HL-60/S4 treated with retinoic acid at 250 ng/mL for 4 days and 3 days (cell line): ENCODE measurements around the gene PPT2.

ENCODE experiments used
- in situ Hi-C: fragments of 300-500 bp; cut with MboI; formaldehyde crosslinking; loops from 2 replicates; pipeline ENCODE4 v1.7.0; 2022; ENCODE audit warnings: low sequenced_read_pairs

PPT2 gene

GRCh38 chr6:32151181-32151862 is 2.6 kb upstream of the PPT2 start:
- in situ Hi-C loops = no loop called here

GRCh38 chr6:32151863-32152768 is 1.8 kb upstream of the PPT2 start, which contains the start of gene PRRT1:
TSS of gene PRRT1 (minus strand) at chr6:32151939. CDS start at chr6:32151827, 112 bp downstream.
- in situ Hi-C loops = no loop called here

GRCh38 chr6:32152769-32153563 is 975 bp upstream of the PPT2 start:
- in situ Hi-C loops = no loop called here

GRCh38 chr6:32154514-32155161 is 697 bp downstream of the PPT2 start:
- in situ Hi-C loops = no loop called here

GRCh38 chr6:32156891-32157290 is 3.0 kb downstream of the PPT2 start:
- in situ Hi-C loops = no loop called here

GRCh38 chr6:32158052-32158451 is 4.1 kb downstream of the PPT2 start:
- in situ Hi-C loops = no loop called here

- in situ Hi-C loops = no loop called here
Measured at GRCh38 chr6:32163559-32164258, 9.8 kb downstream of the PPT2 start.

GRCh38 chr6:32164295-32164694 is 10.4 kb downstream of the PPT2 start, which contains the start of gene EGFL8:
TSS of gene EGFL8 (plus strand) at chr6:32164595. CDS start at chr6:32166166, 1,571 bp downstream.
- in situ Hi-C loops = no loop called here

GRCh38 chr6:32166411-32167061 is 12.6 kb downstream of the PPT2 start:
- in situ Hi-C loops = no loop called here

- in situ Hi-C loops = no loop called here
Measured at GRCh38 chr6:32167154-32167760, 13.3 kb downstream of the PPT2 start.

GRCh38 chr6:32167761-32168262 is 13.9 kb downstream of the PPT2 start:
- in situ Hi-C loops = no loop called here

GRCh38 chr6:32168350-32168749 is 14.4 kb downstream of the PPT2 start:
- in situ Hi-C loops = no loop called here

GRCh38 chr6:32168807-32169591 is 15.1 kb downstream of the PPT2 start:
- in situ Hi-C loops = no loop called here

GRCh38 chr6:32170294-32170693 is 16.4 kb downstream of the PPT2 start:
- in situ Hi-C loops = no loop called here

- in situ Hi-C loops = no loop called here
Measured at GRCh38 chr6:32171234-32171633, 17.3 kb downstream of the PPT2 start.

- in situ Hi-C loops = no loop called here
Measured at GRCh38 chr6:32173051-32173727, 19.2 kb downstream of the PPT2 start.

- in situ Hi-C loops = no loop called here
Measured at GRCh38 chr6:32174416-32174815, 20.5 kb downstream of the PPT2 start.

- in situ Hi-C loops = no loop called here
Measured at GRCh38 chr6:32175322-32175710, 21.4 kb downstream of the PPT2 start.
